GM21528 (cell line): Measurements from ENCODE around the gene RALB.
"Not testable (repeated sequence)": the region's sequence is repeated elsewhere in the genome, so short reads cannot be mapped to it uniquely, and the experiment has no call there.

Experiments used
- ATAC-seq: cut with Tn5 transposase; IDR thresholded peaks from one replicate; pipeline ENCODE4 v1.9.1; 2021; ENCODE audit warnings: mild to moderate bottlenecking, moderate library complexity; ENCODE audit not compliant: unreplicated experiment, low FRiP score

RALB gene

GRCh38 chr2:120289221-120289906 is 36.7 kb downstream of the RALB start:
- no peak for ATAC-seq

GRCh38 chr2:120290737-120291136 is 38.1 kb downstream of the RALB start:
- ATAC-seq = no peak

GRCh38 chr2:120291401-120292311 is 39.0 kb downstream of the RALB start:
- ATAC-seq = no peak

- peak; percentile 39 for ATAC-seq
Observed at GRCh38 chr2:120293096-120294007, 40.7 kb downstream of the RALB start.

- peak; percentile 88 for ATAC-seq
Observed at GRCh38 chr2:120294008-120294340, 41.3 kb downstream of the RALB start.

- ATAC-seq = no peak
Observed at GRCh38 chr2:120298173-120298835, 45.7 kb downstream of the RALB start.

GRCh38 chr2:120299004-120299403 is 46.4 kb downstream of the RALB start:
- no peak for ATAC-seq

- ATAC-seq = no peak
Observed at GRCh38 chr2:120299561-120299960, 46.9 kb downstream of the RALB start.

GRCh38 chr2:120300385-120300784 is 47.7 kb downstream of the RALB start:
- ATAC-seq = no peak

- ATAC-seq = no peak
Observed at GRCh38 chr2:120301284-120301683, 48.6 kb downstream of the RALB start.

GRCh38 chr2:120302301-120302700 is 49.6 kb downstream of the RALB start:
- ATAC-seq = no peak

GRCh38 chr2:120303177-120303576 is 50.5 kb downstream of the RALB start:
- ATAC-seq = no peak

- no peak for ATAC-seq
Observed at GRCh38 chr2:120305296-120305695, 52.6 kb downstream of the RALB start.

- no peak for ATAC-seq
Observed at GRCh38 chr2:120305937-120306490, 53.4 kb downstream of the RALB start.

- ATAC-seq = no peak
Observed at GRCh38 chr2:120307482-120307881, 54.8 kb downstream of the RALB start.

GRCh38 chr2:120308038-120308910 is 55.6 kb downstream of the RALB start:
- no peak for ATAC-seq

- ATAC-seq = no peak
Observed at GRCh38 chr2:120310136-120310535, 57.5 kb downstream of the RALB start.

- not testable (repeated sequence) for ATAC-seq
Observed at GRCh38 chr2:120310841-120311240, 58.2 kb downstream of the RALB start.

- no peak for ATAC-seq
Observed at GRCh38 chr2:120312076-120312475, 59.4 kb downstream of the RALB start.
